WTC11 (cell line): Measurements from ENCODE around the gene CD244. TPM values are rescaled to one million over a fixed set of nuclear protein-coding genes. Genes with fewer than 3 reads are reported as not detected.

Experiments
- ATAC-seq: fragments of 200-7000 bp; cut with Tn5 transposase; 2 replicates; pipeline ENCODE4 v1.10.0; 2021; ENCODE audit warnings: mild to moderate bottlenecking, moderate library complexity
- Bru-seq: library from RNA; stranded (reverse); fragments of 400-500 nt; gene quantifications from one replicate; lab custom pipeline; 2021; lab: Mats Ljungman, UMichigan
- CTCF ChIA-PET: fragments of 300-600 bp; sonication (Branson Sonifier 250); formaldehyde crosslinking; loops from one replicate; lab custom pipeline; 2021; ENCODE audit warnings: antibody characterized with exemption; lab: Charles Lee
- POLR2A ChIA-PET: fragments of 350-600 bp; sonication (Branson Sonifier 250); formaldehyde crosslinking; loops from one replicate; lab custom pipeline; 2021; ENCODE audit warnings: antibody characterized with exemption; lab: Charles Lee
- DNase-seq: peaks from one replicate; pipeline ENCODE4 v3.0.0; 2021; ENCODE audit warnings: low spot score
- H3K27ac Mint-ChIP-seq: 2 replicates; pipeline ENCODE4 v1.8.0; 2021; ENCODE audit warnings: mixed read lengths
- H3K27me3 Mint-ChIP-seq: 2 replicates; pipeline ENCODE4 v1.8.0; 2021; ENCODE audit warnings: low read depth, mild to moderate bottlenecking, moderate library complexity, mixed read lengths
- H3K36me3 Mint-ChIP-seq: 2 replicates; pipeline ENCODE4 v1.8.0; 2021; ENCODE audit warnings: mixed read lengths
- H3K4me1 Mint-ChIP-seq: 2 replicates; pipeline ENCODE4 v1.8.0; 2022; ENCODE audit warnings: mixed read lengths
- H3K4me3 Mint-ChIP-seq: 2 replicates; pipeline ENCODE4 v1.8.0; 2021; ENCODE audit warnings: mild to moderate bottlenecking, moderate library complexity, mixed read lengths
- H3K9me3 Mint-ChIP-seq: 2 replicates; pipeline ENCODE4 v1.8.0; 2021; ENCODE audit warnings: mixed read lengths
- ATF6 ChIP-seq: sonication (generic); formaldehyde crosslinking; IDR thresholded peaks from 2 replicates; pipeline ENCODE4 v1.8.1; 2023; ENCODE audit warnings: mild to moderate bottlenecking, missing genetic modification reagents
- CREM ChIP-seq: sonication (generic); formaldehyde crosslinking; IDR thresholded peaks from 2 replicates; pipeline ENCODE4 v1.8.1; 2022; ENCODE audit warnings: mild to moderate bottlenecking, missing genetic modification reagents, moderate library complexity
- FOXP1 ChIP-seq: sonication (generic); formaldehyde crosslinking; IDR thresholded peaks from 2 replicates; pipeline ENCODE4 v1.8.0; 2022; ENCODE audit warnings: missing genetic modification reagents, mild to moderate bottlenecking, moderate library complexity, borderline replicate concordance
- IRF1 ChIP-seq: sonication (generic); formaldehyde crosslinking; IDR thresholded peaks from 2 replicates; pipeline ENCODE4 v1.8.0; 2023; ENCODE audit warnings: missing genetic modification reagents
- JAZF1 ChIP-seq: fragments of 250-450 bp; sonication (Bioruptor Pico); IDR thresholded peaks from 2 replicates; pipeline ENCODE4 v1.9.0; 2021; ENCODE audit warnings: moderate library complexity, mild to moderate bottlenecking, inconsistent platforms
- KAT7 ChIP-seq: sonication (generic); formaldehyde crosslinking; IDR thresholded peaks from 2 replicates; pipeline ENCODE4 v1.8.1; 2023; ENCODE audit warnings: missing genetic modification reagents, mild to moderate bottlenecking, borderline replicate concordance
- NFATC4 ChIP-seq: fragments of 250-450 bp; sonication (Bioruptor Pico); IDR thresholded peaks from 2 replicates; pipeline ENCODE4 v1.9.0; 2021; ENCODE audit warnings: mild to moderate bottlenecking
- NFE2L1 ChIP-seq: sonication (generic); formaldehyde crosslinking; IDR thresholded peaks from 2 replicates; pipeline ENCODE4 v1.8.1; 2023; ENCODE audit warnings: missing genetic modification reagents
- RORB ChIP-seq: fragments of 250-450 bp; sonication (Bioruptor Pico); IDR thresholded peaks from 2 replicates; pipeline ENCODE4 v1.9.0; 2021; ENCODE audit warnings: mild to moderate bottlenecking
- SMAD4 ChIP-seq: sonication (generic); formaldehyde crosslinking; IDR thresholded peaks from 2 replicates; pipeline ENCODE4 v1.8.0; 2022; ENCODE audit warnings: mild to moderate bottlenecking, missing genetic modification reagents
- SP1 ChIP-seq: sonication (generic); formaldehyde crosslinking; conservative IDR thresholded peaks from 2 replicates; pipeline ENCODE4 v1.8.1; 2022; ENCODE audit warnings: missing genetic modification reagents
- STAT6 ChIP-seq: sonication (generic); formaldehyde crosslinking; conservative IDR thresholded peaks from 2 replicates; pipeline ENCODE4 v1.8.1; 2023; ENCODE audit warnings: mild to moderate bottlenecking, low read depth, missing genetic modification reagents, moderate library complexity
- ZNF121 ChIP-seq: sonication (generic); formaldehyde crosslinking; IDR thresholded peaks from 2 replicates; pipeline ENCODE4 v1.8.0; 2023; ENCODE audit warnings: missing genetic modification reagents
- ZNF532 ChIP-seq: fragments of 250-450 bp; sonication (Bioruptor Pico); IDR thresholded peaks from 2 replicates; pipeline ENCODE4 v1.9.0; 2021; ENCODE audit warnings: mild to moderate bottlenecking, borderline replicate concordance
- long read RNA-seq, 3 experiments: library from RNA in 1 of 3; library from capped mRNA in 1 of 3; library from polyadenylated mRNA in 1 of 3; unstranded in 2 of 3; stranded (forward) in 1 of 3; transcript quantifications; one replicate each; pipeline ENCODE4 v2.0.0, GENCODE V29; 2021
- total RNA-seq: library from RNA; stranded (reverse); gene quantifications from 3 replicates; pipeline ENCODE4 v1.2.3, GENCODE V29; 2021

The CD244 gene
- not detected in 3 replicates for total RNA-seq
- Bru-seq, nascent RNA, result not detected
- long read RNA-seq, experiment 1, result 0 reads
- long read RNA-seq, experiment 2, partial matches to known transcripts, result 0 of 1 reads
- long read RNA-seq, experiment 2, other reads (novel, unspliced or antisense), result 1 of 1 reads
- long read RNA-seq, experiment 3, result 0 reads

GRCh38 chr1:160862203-160863060 is at the start of gene CD244:
CD244 (minus strand) TSS chr1:160862887; CDS start chr1:160862677, 210 bp downstream.
- ATAC-seq (peak; percentile 57), DNase-seq (no peak)
- ChIA-PET CTCF (interaction anchor here (0.7 to 3.1 kb wide), 8 partner anchors 14 to 181 kb away, joined by 3 to 7 read pairs (median 4); partner anchors contain the start of genes ITLN1 and ITLN2), POLR2A (interaction anchor here (0.7 kb wide), 1 partner anchor 244 kb away, joined by 4 read pairs; no protein-coding TSS in a partner anchor)
- Mint-ChIP-seq H3K27me3 (no peaks in the 10 kb centered on the region), H3K36me3 (no peaks in the 10 kb centered on the region), H3K27ac (no peak within 1 kb of the TSS), H3K4me1 (peaks cover 7% of the 10 kb centered on the region), H3K4me3 (no peak within 1 kb of the TSS), H3K9me3 (no peaks in the 10 kb centered on the region)
- TF ChIP-seq STAT6 (CRISPR knock-in tag) (no peak), JAZF1 (CRISPR knock-in tag) (no peak), RORB (CRISPR knock-in tag) (no peak), ZNF121 (CRISPR knock-in tag) (no peak), SMAD4 (CRISPR knock-in tag) (no peak), FOXP1 (CRISPR knock-in tag) (no peak), KAT7 (no peak)

GRCh38 chr1:160911925-160912324 is 49.2 kb upstream of the CD244 start:
- POLR2A ChIA-PET, result no interaction called here
- DNase-seq, result no peak
- TF ChIP-seq ATF6 (CRISPR knock-in tag), result no peak
- TF ChIP-seq NFE2L1 (CRISPR knock-in tag), result no peak
- no peak for TF ChIP-seq ZNF532 (CRISPR knock-in tag)
- TF ChIP-seq SP1, result no peak
- TF ChIP-seq IRF1 (CRISPR knock-in tag), result no peak
- no peak for TF ChIP-seq CREM (CRISPR knock-in tag)
- TF ChIP-seq NFATC4 (CRISPR knock-in tag), result no peak
- TF ChIP-seq, all 79 proteins: peak for 0
- H3K27me3 Mint-ChIP-seq, result no peaks in the 10 kb centered on the region; the same call in 1 of the 2 replicates
- no peak overlapping the region for H3K4me3 Mint-ChIP-seq
- CTCF ChIA-PET, result interaction anchor here (0.8 kb wide), 1 partner anchor 43 kb away, joined by 3 read pairs; the partner anchor contains the start of gene ITLN2
- ATAC-seq, result no peak
- H3K27ac Mint-ChIP-seq, result no peak overlapping the region
- peaks cover 5% of the 10 kb centered on the region; the same call in 1 of the 2 replicates for H3K9me3 Mint-ChIP-seq
- no peaks in the 10 kb centered on the region for H3K36me3 Mint-ChIP-seq
- H3K4me1 Mint-ChIP-seq, result peaks cover 22% of the 10 kb centered on the region
